Left kidney (tissue), 2 donors: ENCODE results near the gene ACLY. TPM values are rescaled to one million over a fixed set of nuclear protein-coding genes. Genes with fewer than 3 reads are reported as not detected.
A peak's percentile ranks its signal among the peaks of the same experiment; 100 is the strongest.
"Not testable (repeated sequence)": the region's sequence is repeated elsewhere in the genome, so short reads cannot be mapped to it uniquely, and the experiment has no call there.

Experiments
- DNase-seq: peaks from one replicate; pipeline ENCODE4 v3.0.0-alpha.2; 2013
- polyA plus RNA-seq: library from polyadenylated mRNA; unstranded; fragments of 120-200 nt; gene quantifications from one replicate; pipeline ENCODE4 v1.2.1, GENCODE V29; 2013; ENCODE audit not compliant: insufficient read length

Gene ACLY
- polyA plus RNA-seq, 1 donor, result 86.0 TPM

- no peak for DNase-seq
Observed at GRCh38 chr17:41942626-41943373, 24.0 kb upstream of the ACLY start.

GRCh38 chr17:41941168-41941567 lies 22.4 kb upstream of the ACLY start:
- DNase-seq, result no peak

GRCh38 chr17:41939693-41940090 lies 20.9 kb upstream of the ACLY start:
- no peak for DNase-seq

- DNase-seq, result no peak
Observed at GRCh38 chr17:41939044-41939692, 20.4 kb upstream of the ACLY start.

- no peak for DNase-seq
Observed at GRCh38 chr17:41937970-41938954, 19.5 kb upstream of the ACLY start.

- no peak for DNase-seq
Observed at GRCh38 chr17:41935641-41936040, 16.9 kb upstream of the ACLY start.

GRCh38 chr17:41932816-41933389 lies 14.2 kb upstream of the ACLY start:
- no peak for DNase-seq

- not testable (repeated sequence) for DNase-seq
Observed at GRCh38 chr17:41931715-41932114, 13.0 kb upstream of the ACLY start.

- DNase-seq, result not testable (repeated sequence)
Observed at GRCh38 chr17:41930833-41931156, 12.0 kb upstream of the ACLY start.

- peak; percentile 95 for DNase-seq
Observed at GRCh38 chr17:41930009-41930832, 11.5 kb upstream of the ACLY start, which contains the start of gene ODAD4. Gene ODAD4 (plus strand): TSS chr17:41930617. CDS start chr17:41930724, 107 bp downstream.

- DNase-seq, result no peak
Observed at GRCh38 chr17:41928693-41929251, 10.0 kb upstream of the ACLY start.

- DNase-seq, result no peak
Observed at GRCh38 chr17:41925991-41926590, 7.3 kb upstream of the ACLY start.

- DNase-seq, result no peak
Observed at GRCh38 chr17:41920580-41920955, 1.8 kb upstream of the ACLY start.

- no peak for DNase-seq
Observed at GRCh38 chr17:41919840-41920579, 1.3 kb upstream of the ACLY start.

GRCh38 chr17:41919165-41919817 lies 540 bp upstream of the ACLY start:
- DNase-seq, result no peak

GRCh38 chr17:41917679-41918313 lies 955 bp downstream of the ACLY start:
- no peak for DNase-seq

GRCh38 chr17:41917192-41917591 lies 1.6 kb downstream of the ACLY start:
- DNase-seq, result no peak

- DNase-seq, result no peak
Observed at GRCh38 chr17:41915566-41915965, 3.2 kb downstream of the ACLY start.

- no peak for DNase-seq
Observed at GRCh38 chr17:41915020-41915419, 3.7 kb downstream of the ACLY start.
